HG03280 (cell line): ENCODE data around the gene CIC.

Experiments used
- ATAC-seq: cut with Tn5 transposase; IDR thresholded peaks from one replicate; pipeline ENCODE4 v1.9.1; 2021; ENCODE audit warnings: mild to moderate bottlenecking, moderate library complexity; ENCODE audit not compliant: unreplicated experiment

Gene CIC

GRCh38 chr19:42242512-42243409 is 26.3 kb upstream of the CIC start, which contains the start of gene GSK3A:
TSS of gene GSK3A (minus strand) at chr19:42242602. CDS start at chr19:42242465, 137 bp downstream.
- ATAC-seq, result peak; percentile 61

DNA sequence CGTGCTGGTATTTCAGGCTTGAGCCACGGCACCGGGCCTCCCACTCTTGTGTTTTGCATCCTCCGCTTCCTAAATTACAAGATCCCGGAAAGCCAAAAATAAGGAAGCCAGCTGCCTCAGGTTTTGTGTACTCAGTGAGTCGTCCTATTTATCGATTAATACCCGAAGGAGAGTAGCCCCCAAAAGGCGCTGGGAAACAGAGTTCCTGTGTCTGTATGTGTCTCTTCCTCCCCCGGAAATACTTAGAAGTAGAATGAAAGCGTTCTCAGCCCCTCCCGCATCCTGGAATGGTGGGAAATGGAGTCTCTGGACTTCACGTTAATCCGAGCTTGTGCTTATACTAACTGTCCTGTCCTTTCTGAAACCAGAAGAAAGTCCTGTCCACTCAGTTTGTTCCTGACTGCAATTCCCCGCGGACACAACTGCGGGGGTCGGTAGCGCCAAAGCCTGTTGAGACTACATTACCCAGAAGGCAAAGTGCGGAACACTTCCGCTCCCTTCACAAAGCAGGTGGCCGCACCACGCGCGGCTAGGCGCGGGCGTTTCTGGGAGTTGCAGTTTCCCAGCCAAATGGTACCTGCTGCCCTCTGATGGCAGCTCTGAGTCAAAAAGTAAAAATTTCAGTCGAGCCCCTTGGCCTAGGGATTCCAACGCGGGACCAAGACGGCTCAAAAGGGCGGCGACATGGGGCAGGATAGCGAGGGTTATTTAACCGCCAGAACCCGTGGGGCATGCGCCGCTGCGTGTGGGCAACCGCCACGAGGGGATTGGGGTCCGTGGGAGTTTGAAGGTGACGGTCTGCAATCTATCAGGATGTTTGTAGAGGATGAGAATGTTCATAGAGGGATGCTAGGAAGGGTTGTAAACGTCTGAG is 24.5 kb upstream of the CIC start:
- ATAC-seq, result peak; percentile 39

- no peak for ATAC-seq
Observed at GRCh38 chr19:42245231-42245630, 23.8 kb upstream of the CIC start.

DNA sequence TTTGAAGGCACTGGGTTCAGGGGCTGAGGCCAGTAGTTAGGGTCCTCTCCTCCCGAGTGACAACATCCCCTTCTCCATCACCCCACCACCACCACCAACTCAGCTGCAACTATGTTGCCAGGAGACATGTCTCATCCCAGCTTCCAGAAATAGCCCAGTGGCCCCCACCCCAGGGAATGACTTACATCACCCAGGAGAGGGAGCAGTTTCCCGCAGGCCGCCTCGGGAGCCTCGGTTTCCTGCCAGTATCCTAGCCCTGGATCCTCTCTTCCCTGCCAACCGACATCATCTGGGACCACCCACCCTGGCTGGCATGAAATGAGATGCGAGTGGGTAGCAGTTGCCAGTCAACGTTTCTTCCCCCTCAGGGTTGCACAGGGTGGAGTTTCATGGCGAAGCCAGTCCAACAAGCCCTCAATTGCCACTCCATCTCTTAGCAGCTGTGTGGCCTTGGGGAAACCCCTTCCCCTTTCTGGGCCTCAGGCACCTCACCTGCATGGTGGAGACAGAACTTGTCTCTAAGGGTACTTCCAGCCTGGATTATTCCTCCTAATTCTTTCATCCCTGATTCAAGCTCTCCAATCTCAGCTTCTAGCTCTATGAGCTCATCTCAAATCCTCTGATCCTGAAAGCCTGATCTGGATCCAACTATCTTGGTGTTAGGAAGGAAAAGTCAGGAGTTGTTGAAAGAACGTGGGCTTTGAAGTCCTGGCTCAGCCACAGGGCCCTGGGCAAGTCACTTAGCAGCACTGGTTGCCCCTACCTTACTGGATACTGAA is 22.7 kb upstream of the CIC start:
- no peak for ATAC-seq

- ATAC-seq, result no peak
Observed at GRCh38 chr19:42246922-42247639, 22.0 kb upstream of the CIC start.

- ATAC-seq, result no peak
Observed at GRCh38 chr19:42247640-42248199, 21.3 kb upstream of the CIC start.

- ATAC-seq, result no peak
Observed at GRCh38 chr19:42248270-42249148, 20.5 kb upstream of the CIC start.

GRCh38 chr19:42249149-42249750 is 19.8 kb upstream of the CIC start:
- no peak for ATAC-seq

- ATAC-seq, result no peak
Observed at GRCh38 chr19:42249769-42250168, 19.3 kb upstream of the CIC start.

GRCh38 chr19:42250183-42250665 is 18.8 kb upstream of the CIC start:
- no peak for ATAC-seq

DNA sequence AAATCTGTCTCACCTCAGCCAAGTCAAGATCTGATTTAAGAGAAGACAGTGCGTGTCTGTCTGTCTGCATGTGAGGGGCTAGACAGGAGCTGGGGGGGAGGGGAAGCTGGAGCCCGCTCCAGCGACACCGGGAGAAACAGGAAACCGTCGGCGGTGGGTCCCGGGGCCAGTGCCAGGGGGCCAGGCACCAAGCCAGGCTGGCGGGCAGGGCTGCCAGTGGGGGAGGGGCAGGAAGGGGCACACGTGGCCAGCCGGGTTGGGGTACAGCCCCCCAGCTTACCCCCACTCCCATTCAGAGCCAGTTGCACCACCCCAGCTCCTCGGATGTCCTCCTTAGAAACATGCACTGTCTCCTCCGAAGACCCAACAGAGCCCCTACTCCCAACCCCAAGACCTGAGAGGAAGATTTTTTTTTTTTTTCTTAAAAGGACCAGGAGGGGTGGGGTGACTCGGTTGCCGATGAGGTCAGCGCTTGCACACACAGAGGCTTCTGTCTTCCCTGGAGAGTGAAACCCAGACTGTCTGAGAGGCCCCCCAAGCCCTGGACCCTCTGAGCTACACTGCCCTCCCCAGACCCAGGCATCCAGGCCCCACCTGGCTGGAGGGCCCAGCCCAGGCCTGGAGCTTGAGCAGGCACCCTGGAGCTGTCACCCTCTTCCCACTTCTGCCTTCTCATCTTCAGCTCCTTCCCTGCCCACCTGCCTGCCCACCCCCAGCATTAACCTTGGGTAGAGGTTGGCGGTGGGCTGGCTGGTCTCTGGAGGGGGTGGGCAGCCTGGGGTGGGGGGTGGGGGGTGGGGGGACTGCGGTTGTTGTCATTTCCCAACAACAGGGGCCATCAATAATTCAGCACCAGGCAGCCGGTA is 18.2 kb upstream of the CIC start:
- no peak for ATAC-seq

DNA sequence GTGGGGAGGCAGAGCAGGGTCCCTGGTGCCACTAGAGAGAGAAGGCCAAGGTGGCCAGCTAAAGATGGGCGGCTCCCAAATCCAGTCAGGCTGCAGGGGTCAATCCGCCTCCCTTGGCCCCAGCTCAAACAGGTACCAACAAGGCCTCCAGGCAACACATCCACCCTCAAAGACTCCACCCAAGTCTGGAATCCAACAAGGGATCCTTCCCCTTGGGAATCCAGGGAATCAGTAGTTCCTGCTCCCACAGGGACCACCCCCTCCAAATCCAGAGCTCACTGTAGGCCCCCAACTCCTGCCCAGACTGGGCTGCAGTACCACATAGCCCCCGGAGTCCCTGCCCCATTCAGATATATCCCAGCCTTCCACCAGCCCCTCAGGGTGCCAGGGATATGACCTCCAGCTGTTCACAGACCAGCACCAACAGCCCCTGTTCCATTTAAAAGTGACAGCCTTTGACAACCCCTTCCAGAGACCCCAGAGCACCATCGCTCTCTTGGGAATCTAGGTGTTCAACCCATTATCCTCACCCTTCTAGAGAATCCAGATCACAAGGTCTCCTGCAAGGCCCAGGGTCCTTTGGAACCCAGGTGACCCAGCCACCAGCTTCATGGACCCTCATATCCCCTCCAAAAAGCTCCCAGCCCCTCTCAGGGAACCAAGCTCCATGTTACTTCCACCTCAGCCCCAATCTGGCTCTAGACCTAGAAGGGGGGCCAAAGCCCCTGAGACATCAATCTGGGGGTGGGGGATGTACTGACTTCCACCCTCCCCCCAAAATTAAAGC is 17.3 kb upstream of the CIC start:
- no peak for ATAC-seq

DNA sequence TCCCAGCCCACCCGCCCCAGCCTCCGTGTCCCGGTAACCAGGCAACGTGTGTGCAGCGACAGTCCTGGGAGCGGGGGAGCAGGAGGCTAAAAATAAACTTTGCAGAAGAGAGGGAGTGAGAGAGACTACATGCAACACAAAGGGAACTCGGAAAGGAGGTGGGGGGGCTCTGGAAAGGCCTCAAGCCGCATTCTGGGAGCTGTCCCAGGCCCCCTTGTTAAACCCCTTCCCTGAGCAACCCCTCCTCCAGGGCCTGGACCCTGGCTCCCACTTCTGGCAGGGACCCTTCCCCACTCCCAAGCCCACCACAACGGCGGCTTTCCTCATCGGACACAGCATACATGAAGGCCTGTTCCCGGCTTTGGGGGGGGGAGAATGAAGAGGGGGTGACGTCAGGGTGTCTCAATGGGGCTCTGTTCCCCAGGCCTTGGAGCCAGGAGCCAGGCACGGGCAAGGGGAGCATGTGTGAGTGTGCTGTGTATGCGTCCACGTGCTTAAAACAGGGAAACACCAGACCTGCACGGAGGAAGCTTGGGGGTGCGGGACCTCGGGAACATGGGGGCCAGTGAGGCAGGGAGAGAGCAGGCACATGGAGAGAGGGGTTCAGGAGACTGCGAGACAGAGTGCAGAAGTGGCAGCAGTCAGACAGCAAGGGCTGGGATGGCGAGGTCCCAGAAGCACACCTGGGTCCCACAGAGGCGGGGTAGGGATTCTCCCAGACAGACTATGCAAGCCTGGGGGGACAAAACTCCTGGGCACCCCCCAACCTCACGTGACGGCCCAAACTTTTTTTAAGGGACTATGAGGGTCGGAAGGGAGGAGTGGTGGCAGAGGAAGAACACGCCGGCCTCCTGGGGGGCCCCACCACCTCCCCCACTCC is 16.4 kb upstream of the CIC start:
- ATAC-seq, result no peak

GRCh38 chr19:42253245-42254088 is 15.6 kb upstream of the CIC start:
- peak; percentile 20 for ATAC-seq
